H1 (cell line): ENCODE measurements around the gene CCDC127.
"Not testable (repeated sequence)": the region's sequence is repeated elsewhere in the genome, so short reads cannot be mapped to it uniquely, and the experiment has no call there.

Source experiments
- CTCF ChIP-seq, 3 experiments: IDR thresholded peaks; 1 replicate in 2 of 3; 2 replicates in 1 of 3; pipeline versions ENCODE4 v1.5.1 to v1.6.1; 2011; ENCODE audit warnings: low read length in 3 of 3, mild to moderate bottlenecking in 3 of 3, inconsistent platforms in 2 of 3, low read depth in 1 of 3, moderate library complexity in 1 of 3; ENCODE audit not compliant: insufficient read depth in 1 of 3; ENCODE audit errors: control extremely low read depth in 1 of 3
- E2F6 ChIP-seq: IDR thresholded peaks from 2 replicates; pipeline ENCODE4 v1.6.1; 2012; ENCODE audit warnings: inconsistent platforms
- GABPA ChIP-seq: IDR thresholded peaks from 2 replicates; pipeline ENCODE4 v1.6.1; 2011; ENCODE audit warnings: mild to moderate bottlenecking, low read length, moderate library complexity, borderline replicate concordance; ENCODE audit not compliant: insufficient read depth
- HDAC2 ChIP-seq, 2 experiments: fragments of 300-600 bp in 1 of 2; sonication (generic) in 1 of 2; IDR thresholded peaks; 2 replicates each; pipeline ENCODE4 v1.6.1; 2011 to 2012; ENCODE audit warnings: low read depth in 2 of 2, low read length in 2 of 2, mild to moderate bottlenecking in 2 of 2, moderate library complexity in 2 of 2, borderline replicate concordance in 1 of 2, inconsistent platforms in 1 of 2
- HDAC6 ChIP-seq: IDR thresholded peaks from one replicate; pipeline ENCODE4 v1.7.1; 2012; ENCODE audit warnings: low read depth, mild to moderate bottlenecking, inconsistent platforms, low read length, moderate library complexity
- KDM1A ChIP-seq: fragments of 200-600, 300-600 bp; sonication (generic); IDR thresholded peaks from 2 replicates; pipeline ENCODE4 v1.7.1; 2016; ENCODE audit warnings: mild to moderate bottlenecking, low read length, borderline replicate concordance
- KDM4A ChIP-seq: IDR thresholded peaks from one replicate; pipeline ENCODE4 v1.7.1; 2012; ENCODE audit warnings: low read depth, mild to moderate bottlenecking, moderate library complexity, low read length, inconsistent platforms; ENCODE audit not compliant: severe bottlenecking
- MAFK ChIP-seq: IDR thresholded peaks from 2 replicates; pipeline ENCODE4 v1.6.1; 2012; ENCODE audit warnings: low read depth, mild to moderate bottlenecking, improper control_type of control experiment, low read length
- SIN3A ChIP-seq, 2 experiments: IDR thresholded peaks in 1 of 2; conservative IDR thresholded peaks in 1 of 2; 2 replicates each; pipeline ENCODE4 v1.6.1; 2011 to 2012; ENCODE audit warnings: low read length in 2 of 2, improper control_type of control experiment in 1 of 2, low read depth in 1 of 2, mild to moderate bottlenecking in 1 of 2
- SP1 ChIP-seq: IDR thresholded peaks from 2 replicates; pipeline ENCODE4 v1.6.1; 2011; ENCODE audit warnings: low read depth, low read length
- ZNF274 ChIP-seq: IDR thresholded peaks from 2 replicates; pipeline ENCODE4 v1.7.0; 2012; ENCODE audit warnings: low read length, borderline replicate concordance; ENCODE audit errors: extremely low read depth

GRCh38 chr5:197031-197430, 20.9 kb downstream of the CCDC127 start:
- not testable (repeated sequence) for TF ChIP-seq HDAC6; CTCF (IDR thresholded peaks at IDR 0.05; ENCODE audit: control extremely low read depth in 1 of 3, insufficient read depth in 1 of 3, low read depth in 1 of 3, low read length in 3 of 3); ZNF274; KDM1A; E2F6; HDAC2 (IDR thresholded peaks at IDR 0.05; ENCODE audit: borderline replicate concordance in 1 of 2, low read depth in 2 of 2, low read length in 2 of 2); MAFK; SIN3A (conservative IDR thresholded peaks at IDR 0.05 in 1 of 2, IDR thresholded peaks at IDR 0.05 in 1 of 2; ENCODE audit: low read depth in 1 of 2, low read length in 2 of 2); SP1; KDM4A; GABPA
